GM12892 (cell line): ENCODE data around the gene WDFY3.

Experiments used
- DNase-seq: peaks from one replicate; pipeline ENCODE4 v3.0.0; 2011; ENCODE audit not compliant: insufficient read length
- FAIRE-seq: peaks from 2 replicates; lab custom pipeline; 2011; peaks lifted over from hg19 to GRCh38; lab: Jason Lieb, UNC
- POLR2A ChIP-seq: IDR thresholded peaks from 2 replicates; pipeline ENCODE4 v1.6.1; 2011; ENCODE audit warnings: low read depth, low read length, control low read depth
- POLR2AphosphoS5 ChIP-seq: IDR thresholded peaks from 2 replicates; pipeline ENCODE4 v1.6.1; 2011; ENCODE audit warnings: low read depth, low read length, control low read depth
- TAF1 ChIP-seq: IDR thresholded peaks from 2 replicates; pipeline ENCODE4 v1.6.1; 2011; ENCODE audit warnings: low read depth, mild to moderate bottlenecking, control low read depth, low read length, borderline replicate concordance

The WDFY3 gene

GRCh38 chr4:84944947-84945346 lies 21.5 kb downstream of the WDFY3 start:
- FAIRE-seq (no peak), DNase-seq (no peak)
- TF ChIP-seq TAF1, result no peak
- no peak for TF ChIP-seq POLR2A
- TF ChIP-seq POLR2AphosphoS5, result no peak

- DNase-seq (no peak), FAIRE-seq (no peak)
- TF ChIP-seq POLR2A, result no peak
- no peak for TF ChIP-seq POLR2AphosphoS5
- TF ChIP-seq TAF1, result no peak
Observed at GRCh38 chr4:84940960-84941359, 25.5 kb downstream of the WDFY3 start.

GRCh38 chr4:84939113-84939512 lies 27.4 kb downstream of the WDFY3 start:
- TF ChIP-seq POLR2AphosphoS5, result no peak
- TF ChIP-seq TAF1, result no peak
- no peak for DNase-seq

GRCh38 chr4:84938316-84938715 lies 28.2 kb downstream of the WDFY3 start:
- TF ChIP-seq POLR2A, result no peak
- no peak for TF ChIP-seq TAF1
- no peak for TF ChIP-seq POLR2AphosphoS5
- FAIRE-seq (no peak), DNase-seq (no peak)

More at GRCh38 chr4:84939113-84939512, 27.4 kb downstream of the WDFY3 start:
- no peak for FAIRE-seq

GRCh38 chr4:84937381-84937977 lies 29.0 kb downstream of the WDFY3 start:
- FAIRE-seq, result no peak
- TF ChIP-seq POLR2A (no peak), TAF1 (no peak), POLR2AphosphoS5 (no peak)
- no peak for DNase-seq

- no peak for TF ChIP-seq POLR2A
- TF ChIP-seq POLR2AphosphoS5, result no peak
- TF ChIP-seq TAF1, result no peak
- DNase-seq (no peak), FAIRE-seq (no peak)
Observed at GRCh38 chr4:84936123-84936522, 30.4 kb downstream of the WDFY3 start.

- DNase-seq, result no peak
- TF ChIP-seq TAF1, result no peak
- no peak for TF ChIP-seq POLR2AphosphoS5
- no peak for FAIRE-seq
Observed at GRCh38 chr4:84932462-84932861, 34.0 kb downstream of the WDFY3 start.

DNA sequence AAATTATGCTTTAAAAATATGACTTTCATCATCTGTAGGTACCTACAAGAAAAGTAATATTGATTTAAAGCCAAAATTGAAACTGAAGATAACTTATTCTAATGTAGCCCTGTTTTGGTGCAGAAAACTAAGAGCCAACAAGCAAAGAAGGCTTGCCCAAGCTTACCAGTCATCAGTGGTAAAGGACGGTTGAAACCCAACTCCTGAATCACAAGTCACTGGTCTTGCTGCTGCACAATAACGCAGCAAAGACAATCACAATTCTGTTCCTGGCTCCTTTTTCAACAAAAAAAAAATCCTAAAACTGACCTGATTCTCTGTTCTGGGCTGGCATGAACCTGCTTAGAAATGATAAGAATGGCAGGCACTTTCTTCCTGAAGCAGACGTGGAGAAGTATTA lies 34.5 kb downstream of the WDFY3 start:
- DNase-seq (no peak), FAIRE-seq (no peak)
- TF ChIP-seq TAF1 (no peak), POLR2AphosphoS5 (no peak), POLR2A (no peak)

DNA sequence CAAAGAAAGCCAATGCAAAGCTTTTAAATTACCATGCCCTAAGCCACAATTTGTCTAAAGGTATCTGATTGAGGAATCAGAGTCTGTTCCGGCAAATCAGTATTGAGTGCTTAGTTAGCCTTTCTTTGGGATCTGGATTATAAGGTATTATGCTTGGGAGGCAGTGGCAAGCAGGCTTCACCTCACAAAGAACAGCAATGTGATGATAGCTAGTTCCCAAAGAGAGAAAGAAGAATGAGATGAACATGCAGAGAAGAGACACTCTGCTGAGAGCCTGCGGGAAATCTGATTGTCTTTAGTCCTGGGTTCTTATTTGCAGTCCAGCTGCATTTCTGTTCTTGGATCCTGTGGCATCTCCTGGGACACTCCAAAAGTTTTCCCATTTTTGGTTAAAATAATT lies 35.2 kb downstream of the WDFY3 start:
- FAIRE-seq (no peak), DNase-seq (no peak)
- TF ChIP-seq TAF1 (no peak), POLR2AphosphoS5 (no peak), POLR2A (no peak)

GRCh38 chr4:84928089-84928488 lies 38.4 kb downstream of the WDFY3 start:
- FAIRE-seq (no peak), DNase-seq (no peak)
- TF ChIP-seq POLR2A (no peak), TAF1 (no peak), POLR2AphosphoS5 (no peak)

- no peak for DNase-seq
- TF ChIP-seq POLR2AphosphoS5, result no peak
- TF ChIP-seq TAF1, result no peak
- TF ChIP-seq POLR2A, result no peak
- FAIRE-seq, result no peak
Observed at GRCh38 chr4:84927428-84927827, 39.1 kb downstream of the WDFY3 start.

- DNase-seq (no peak), FAIRE-seq (no peak)
- TF ChIP-seq POLR2A, result no peak
- no peak for TF ChIP-seq POLR2AphosphoS5
- TF ChIP-seq TAF1, result no peak
Observed at GRCh38 chr4:84925558-84925957, 40.9 kb downstream of the WDFY3 start.
